Muscle of back (tissue), 11 donors: Measurements from ENCODE around the gene CCZ1B. TPM values are rescaled to one million over a fixed set of nuclear protein-coding genes. Genes with fewer than 3 reads are reported as not detected.
"Not testable (repeated sequence)": the region's sequence is repeated elsewhere in the genome, so short reads cannot be mapped to it uniquely, and the experiment has no call there.

ENCODE experiments used
- DNase-seq, 3 donors: peaks; one replicate each; pipeline versions ENCODE4 v3.0.0 to v3.0.0-alpha.2; 2013
- polyA plus RNA-seq, 10 donors: library from polyadenylated mRNA; unstranded; fragments of 120-200 nt; gene quantifications; one replicate each; pipeline ENCODE4 v1.2.1, GENCODE V29; 2013; ENCODE audit not compliant: insufficient read length in 10 of 10

Gene CCZ1B
- polyA plus RNA-seq, 10 donors, result 28.5 to 56.0 (median 38.7) TPM

DNA sequence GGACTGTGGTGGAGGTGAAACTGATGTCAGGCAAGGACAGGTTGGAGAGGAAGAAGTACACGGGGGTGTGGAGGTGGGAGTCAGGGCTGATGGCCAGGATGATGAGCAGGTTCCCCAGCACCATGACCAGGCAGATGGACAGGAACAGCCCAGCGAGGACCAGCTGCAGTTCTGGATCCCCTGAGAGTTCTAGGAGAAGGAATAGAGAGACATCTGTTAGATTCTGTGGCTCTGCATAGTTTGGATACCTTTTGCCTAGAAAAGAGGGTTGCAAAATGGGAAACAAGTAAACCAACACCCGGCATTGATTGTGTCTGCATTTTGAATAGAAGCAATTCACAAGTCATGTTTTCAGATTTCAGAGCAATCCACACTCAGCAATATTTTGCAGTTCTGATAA lies 9.4 kb upstream of the CCZ1B start:
- DNase-seq, result not testable (repeated sequence)

- no peak for DNase-seq
Observed at GRCh38 chr7:6833636-6834035, 7.6 kb upstream of the CCZ1B start.

GRCh38 chr7:6831018-6831725 lies 5.1 kb upstream of the CCZ1B start:
- DNase-seq, result no peak

DNA sequence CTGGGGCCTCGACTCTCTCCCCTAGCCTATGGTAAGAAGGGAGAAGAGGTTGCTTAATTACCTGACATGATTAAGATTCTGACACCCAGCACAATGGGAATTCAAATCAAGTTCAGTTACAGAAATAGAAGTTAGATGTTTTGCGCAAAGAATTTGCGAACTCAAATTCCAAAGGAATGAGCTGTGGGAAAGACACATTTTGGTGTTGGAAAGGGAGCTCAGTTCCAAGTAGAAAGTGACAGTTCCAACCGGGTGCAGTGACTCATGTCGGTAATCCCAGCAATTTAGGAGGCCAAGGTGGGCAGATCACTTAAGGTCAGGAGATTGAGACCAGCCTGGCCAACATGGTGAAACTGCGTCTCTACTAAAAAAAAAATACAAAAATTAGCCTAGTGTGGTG lies 4.0 kb upstream of the CCZ1B start:
- DNase-seq, result not testable (repeated sequence)

DNA sequence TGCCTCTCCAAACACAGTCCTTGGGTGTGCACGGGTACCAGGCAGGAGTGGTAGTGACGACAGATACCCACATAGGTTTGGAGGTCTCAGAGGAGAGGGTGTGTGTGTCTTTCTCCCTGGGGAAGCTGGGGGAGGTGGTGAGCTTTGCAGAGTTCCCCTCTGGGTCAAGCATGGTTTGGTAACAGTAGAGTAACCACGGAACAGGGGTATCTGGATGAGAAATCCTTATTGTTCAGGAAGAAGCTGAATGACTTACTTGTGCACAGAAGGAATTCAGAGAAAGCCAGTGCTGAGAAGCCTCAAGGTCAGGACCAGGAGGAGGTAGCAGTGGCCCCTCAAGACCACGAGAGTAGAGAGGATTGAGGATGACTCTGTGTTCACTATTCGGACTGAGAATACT lies 3.5 kb upstream of the CCZ1B start:
- DNase-seq, result not testable (repeated sequence)

DNA sequence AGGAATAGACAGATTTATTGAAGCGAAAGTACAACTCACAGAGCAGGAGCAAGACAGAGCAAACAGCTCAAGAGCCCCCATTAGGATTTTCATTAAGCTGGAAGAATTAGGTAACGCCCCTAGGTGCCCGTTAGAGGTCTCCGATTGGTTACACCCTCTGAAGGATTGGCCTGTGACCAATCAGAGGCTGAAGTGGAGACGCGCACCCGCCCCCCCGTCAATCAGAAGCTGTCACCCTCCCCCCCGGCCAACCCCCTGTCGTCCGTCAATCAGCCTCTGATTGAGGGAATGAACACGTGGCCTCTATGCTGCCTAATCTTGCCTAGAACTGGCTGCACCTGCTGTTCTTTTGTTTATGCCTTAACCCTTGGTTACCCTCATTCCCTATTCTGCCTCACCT lies 1.1 kb upstream of the CCZ1B start:
- peak in 2 of 3 donors; percentile 16 to 19 for DNase-seq

DNA sequence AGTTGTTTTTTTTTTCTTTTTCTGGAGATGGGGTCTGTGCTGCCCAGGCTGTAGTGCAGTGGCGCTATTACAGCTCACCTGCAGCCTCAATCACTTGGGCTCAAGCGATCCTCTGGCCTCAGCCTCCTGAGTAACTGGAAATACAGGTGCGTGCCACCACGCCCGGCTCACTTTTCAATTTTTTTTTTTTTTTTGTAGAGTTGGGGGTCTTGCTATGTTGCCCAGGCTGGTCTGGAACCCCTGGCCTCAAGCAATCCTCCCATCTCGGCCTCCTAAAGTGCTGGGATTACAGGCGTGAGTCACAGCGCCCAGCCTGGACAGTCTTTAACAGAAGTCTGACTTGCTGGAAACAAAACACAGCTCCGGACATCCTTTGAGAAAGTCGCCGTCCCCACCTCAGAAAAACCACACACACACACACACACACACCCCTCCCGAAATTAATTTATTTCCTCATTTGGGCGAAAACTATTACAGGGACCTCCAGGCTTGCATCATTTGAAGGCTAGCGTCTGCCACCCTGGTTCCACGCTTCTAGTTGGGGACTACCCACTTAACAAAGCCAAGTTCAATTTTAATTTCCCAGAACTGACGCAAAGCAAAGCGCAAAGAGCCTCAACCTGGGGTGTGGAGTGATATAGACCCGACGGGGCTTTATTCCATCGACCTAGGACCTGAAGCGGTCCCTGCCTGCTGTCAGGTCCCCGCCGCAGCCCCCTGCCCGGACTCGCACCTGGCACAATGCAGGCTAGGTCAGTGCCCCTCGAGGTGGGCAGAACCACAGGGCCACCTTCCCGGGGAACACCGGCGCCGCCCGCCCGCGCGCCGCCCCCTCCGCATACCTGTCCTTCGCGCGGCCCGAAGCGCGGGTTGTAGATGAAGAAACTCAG lies 594 bp downstream of the CCZ1B start:
- not testable (repeated sequence) for DNase-seq

- DNase-seq, result not testable (repeated sequence)
Observed at GRCh38 chr7:6821622-6822021, 4.5 kb downstream of the CCZ1B start.

DNA sequence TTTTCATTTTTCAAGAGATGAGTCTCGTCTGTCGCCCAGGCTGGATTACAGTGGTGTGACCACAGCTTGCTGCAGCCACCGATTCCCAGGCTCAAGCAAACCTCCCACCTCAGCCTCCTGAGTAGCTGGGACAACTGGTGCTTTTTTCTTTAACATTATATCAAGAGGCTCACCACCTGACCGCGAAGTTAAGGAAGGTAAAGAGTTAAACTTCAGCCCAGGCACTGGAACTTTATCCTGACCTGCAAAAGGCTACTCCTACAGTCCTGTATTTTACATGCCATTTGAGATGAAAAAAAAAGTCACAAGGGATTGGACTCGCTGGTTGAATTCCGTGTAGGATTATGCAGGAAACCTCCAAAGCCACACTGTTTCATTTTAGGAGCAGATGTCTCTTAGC lies 10.6 kb downstream of the CCZ1B start:
- not testable (repeated sequence) for DNase-seq

DNA sequence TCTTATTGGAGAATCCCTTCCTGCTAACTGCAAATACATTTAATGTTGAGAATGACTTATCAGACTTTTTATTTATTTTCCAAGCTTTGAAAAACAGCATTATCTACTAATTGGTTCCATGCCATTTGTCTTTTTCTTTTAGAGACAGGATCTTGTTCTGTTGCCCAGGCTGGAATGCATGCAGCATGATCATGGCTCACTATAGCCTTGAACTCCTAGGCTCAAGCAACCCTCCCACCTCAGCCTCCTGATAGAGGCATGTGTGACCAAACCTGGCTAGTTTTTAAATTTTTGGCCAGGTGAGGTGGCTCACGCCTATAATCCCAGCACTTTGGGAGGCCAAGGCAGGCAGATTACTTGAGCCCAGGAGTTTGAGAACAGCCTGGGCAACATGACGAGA lies 13.1 kb downstream of the CCZ1B start:
- not testable (repeated sequence) for DNase-seq

- not testable (repeated sequence) for DNase-seq
Observed at GRCh38 chr7:6807959-6808358, 18.1 kb downstream of the CCZ1B start.

DNA sequence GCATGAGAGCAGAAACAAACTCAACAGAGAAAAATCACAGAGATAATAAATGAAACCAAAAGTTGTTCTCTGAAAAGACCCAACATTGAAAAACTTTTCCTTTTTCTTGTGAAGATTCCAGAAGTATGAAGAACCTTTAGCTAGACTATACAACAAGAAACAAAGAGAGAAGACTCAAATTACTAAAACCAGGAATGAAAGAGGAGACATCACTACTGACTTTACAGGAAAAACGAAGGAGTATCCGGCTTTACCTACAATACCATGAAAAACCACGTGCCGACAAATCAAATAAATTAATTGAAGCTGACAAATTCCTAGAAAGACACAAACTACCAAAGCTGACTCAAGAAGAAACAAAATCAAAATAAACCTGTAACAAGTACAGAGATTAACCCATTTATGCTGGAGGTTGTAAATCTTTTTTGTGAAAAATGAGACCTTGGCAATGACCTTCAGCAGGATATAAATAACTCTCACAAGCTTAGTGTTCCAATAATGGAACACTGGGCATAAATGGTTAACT lies 18.6 kb downstream of the CCZ1B start:
- DNase-seq, result not testable (repeated sequence)

DNA sequence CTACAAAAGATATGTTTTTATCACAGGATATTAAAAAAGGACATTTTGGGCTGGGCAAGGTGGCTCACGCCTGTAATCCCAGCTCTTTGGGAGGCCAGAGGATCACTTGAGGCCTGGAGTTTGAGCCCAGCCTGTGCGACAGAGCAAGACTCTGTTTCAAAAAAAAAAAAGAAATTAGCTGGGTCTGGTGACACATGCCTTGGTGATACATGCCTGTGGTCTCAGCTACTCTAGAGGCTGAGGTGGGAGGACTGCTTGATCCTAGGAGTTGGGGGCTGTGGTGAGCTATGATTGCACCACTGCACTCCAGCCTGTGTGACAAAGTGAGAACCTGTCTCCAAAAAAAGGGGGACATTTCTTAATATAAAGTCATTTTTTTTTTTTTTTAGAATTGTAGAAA lies 25.7 kb downstream of the CCZ1B start:
- DNase-seq, result not testable (repeated sequence)

DNA sequence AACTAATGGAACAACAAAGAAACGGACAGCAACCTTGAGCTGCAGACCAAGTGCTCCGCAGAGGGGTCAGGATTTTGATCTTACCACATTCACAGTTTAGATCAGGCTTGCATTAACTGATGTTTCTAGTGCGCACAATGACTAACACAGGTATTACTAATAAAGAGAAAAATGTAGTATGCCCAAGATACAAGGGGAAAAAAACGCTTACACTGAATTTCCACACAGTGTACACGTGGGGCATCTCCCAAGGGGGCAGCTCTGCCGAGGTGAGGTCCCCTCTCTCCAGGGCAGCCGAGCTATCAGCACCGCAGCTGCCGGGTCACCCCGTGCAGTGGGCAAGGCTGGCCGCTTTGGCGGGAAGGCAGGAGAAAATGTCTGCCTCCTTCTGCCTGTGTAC lies 26.2 kb downstream of the CCZ1B start:
- DNase-seq, result not testable (repeated sequence)

GRCh38 chr7:6798047-6798446 lies 28.0 kb downstream of the CCZ1B start:
- not testable (repeated sequence) for DNase-seq

- not testable (repeated sequence) for DNase-seq
Observed at GRCh38 chr7:6797218-6797617, 28.9 kb downstream of the CCZ1B start.

- not testable (repeated sequence) for DNase-seq
Observed at GRCh38 chr7:6794276-6794675, 31.8 kb downstream of the CCZ1B start.

GRCh38 chr7:6792113-6792872 lies 33.8 kb downstream of the CCZ1B start:
- DNase-seq, result peak in 1 of 3 donors; percentile 8

DNA sequence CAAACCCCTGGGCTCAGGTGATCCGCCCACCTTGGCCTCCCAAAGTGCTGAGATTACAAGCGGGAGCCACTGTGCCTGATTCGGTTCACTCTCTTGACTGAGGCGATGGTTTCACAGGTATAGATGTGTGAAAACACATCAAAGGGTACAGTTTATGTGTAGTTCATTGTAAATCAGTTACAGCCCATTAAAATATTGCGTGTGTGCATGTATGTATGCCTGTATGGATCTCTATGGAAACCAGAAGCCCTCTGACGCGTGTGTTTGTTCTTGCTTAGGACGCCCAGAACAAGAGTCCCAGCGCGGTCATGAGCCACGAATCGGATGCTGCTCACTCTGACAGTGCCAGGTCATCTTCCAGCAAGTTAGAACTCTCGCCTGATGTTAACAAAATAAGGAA lies 36.7 kb downstream of the CCZ1B start:
- not testable (repeated sequence) for DNase-seq

GRCh38 chr7:6781581-6781980 lies 44.5 kb downstream of the CCZ1B start:
- DNase-seq, result not testable (repeated sequence)

GRCh38 chr7:6761186-6761585 lies 64.9 kb downstream of the CCZ1B start:
- not testable (repeated sequence) for DNase-seq

DNA sequence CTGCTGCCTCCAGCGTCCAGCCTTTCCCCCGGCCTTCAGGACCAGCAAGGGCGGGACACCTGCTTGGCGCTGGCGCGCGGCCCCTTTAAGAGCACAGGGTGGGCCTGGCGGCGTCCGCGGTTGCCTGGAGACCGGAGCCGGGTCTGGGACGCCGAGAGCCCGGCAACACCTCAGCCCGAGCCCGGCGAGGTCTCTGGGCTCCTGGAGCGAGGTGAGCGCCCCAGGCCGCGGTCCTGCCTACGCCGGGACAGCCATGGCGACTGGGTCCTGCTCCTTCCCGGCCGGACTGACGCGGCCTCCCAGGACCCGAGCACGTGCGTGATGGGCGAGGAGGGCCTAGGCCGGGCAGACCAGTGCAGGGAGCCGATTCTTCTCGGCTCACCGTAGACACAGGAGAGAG lies 72.1 kb downstream of the CCZ1B start, which contains the start of gene RSPH10B2:
Gene RSPH10B2 (plus strand): TSS at position 140 of the 400 bp plus-strand sequence. CDS start 3,575 bp downstream, outside the sequence.
- DNase-seq, result peak in 1 of 3 donors; percentile 1
